ENCODE results near the gene ARHGAP26. TPM values are rescaled to one million over a fixed set of nuclear protein-coding genes. Genes with fewer than 3 reads are reported as not detected.

The ARHGAP26 gene
- total and polyA plus RNA-seq, 2 donors (not counting 3 experiments of a cell fraction or from before 2014, with no cell fraction given): 3.1 to 16.2 TPM

DNA sequence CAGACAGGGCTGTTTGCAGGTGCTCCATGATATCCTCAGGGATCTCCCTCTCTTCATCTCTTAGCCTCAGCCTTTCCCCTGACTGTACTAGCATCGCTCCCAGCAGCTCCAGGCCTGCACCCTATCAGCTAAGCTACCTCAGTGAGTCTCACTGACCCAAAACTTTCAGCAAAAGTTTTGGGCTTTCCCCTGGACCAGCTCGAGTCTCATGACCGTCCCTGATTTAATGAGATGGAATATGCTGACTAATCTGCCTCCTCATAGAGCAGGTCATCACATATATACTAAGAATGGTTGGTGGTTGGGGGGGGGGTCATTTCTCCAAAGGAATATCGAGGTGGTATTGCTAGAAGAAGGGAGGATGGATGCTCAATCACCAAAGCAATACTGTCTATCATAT lies 481.8 kb downstream of the ARHGAP26 start:
- POLR2A ChIA-PET: no interaction called here
- H3K9ac ChIP-seq (replicated peaks; ENCODE audit: extremely low read depth, insufficient read depth, low read length): no peak overlapping the region
- no peaks in the 10 kb centered on the region for H4K20me1 ChIP-seq (replicated peaks; ENCODE audit: control insufficient read depth, extremely low read depth, insufficient read depth, low read length)
- H3K27ac ChIP-seq (ENCODE audit: insufficient read depth, low read depth, low read length): no peak overlapping the region
- BruUV-seq (replicated peaks): no TSS peak
- no peaks in the 10 kb centered on the region for H3K9me3 ChIP-seq (replicated peaks; ENCODE audit: control insufficient read depth, insufficient read depth, low read length)
- dilution Hi-C loops (cut with MboI; ENCODE audit: extremely low pct_ligation_motif_present, low sequenced_read_pairs) (no loop called here), intact Hi-C loops (cut with micrococcal nuclease) (no loop called here)
- H3K79me2 ChIP-seq (ENCODE audit: control insufficient read depth, insufficient read depth, low read length): no peaks in the 10 kb centered on the region
- H3K27me3 ChIP-seq (ENCODE audit: control insufficient read depth in 2 of 2, insufficient read depth in 2 of 2, low read length in 2 of 2): no peaks in the 10 kb centered on the region
- no peaks in the 10 kb centered on the region for H3K4me1 ChIP-seq (ENCODE audit: control insufficient read depth, extremely low read depth, insufficient read depth, low read length)
- H3K4me2 ChIP-seq (ENCODE audit: insufficient read depth, low read length): no peak overlapping the region
- CTCF ChIA-PET: no interaction called here
- H3K9me1 ChIP-seq (replicated peaks; ENCODE audit: control insufficient read depth, extremely low read depth, insufficient read depth, low read length): no peaks in the 10 kb centered on the region
- TF ChIP-seq, protein P1, sequence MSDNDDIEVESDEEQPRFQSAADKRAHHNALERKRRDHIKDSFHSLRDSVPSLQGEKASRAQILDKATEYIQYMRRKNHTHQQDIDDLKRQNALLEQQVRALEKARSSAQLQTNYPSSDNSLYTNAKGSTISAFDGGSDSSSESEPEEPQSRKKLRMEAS (IDR thresholded peaks at IDR 0.05; ENCODE audit: insufficient read depth, insufficient read length): no peak
- TF ChIP-seq EZH2 (IDR thresholded peaks at IDR 0.05; ENCODE audit: borderline replicate concordance, low read depth, low read length, severe bottlenecking) (no peak), GATA2 (IDR thresholded peaks at IDR 0.05; ENCODE audit: insufficient read depth, insufficient read length, low read depth, low read length) (no peak), FOS (IDR thresholded peaks at IDR 0.05; ENCODE audit: borderline replicate concordance, insufficient read depth, low read length) (no peak), CTCF (IDR thresholded peaks at IDR 0.05; ENCODE audit: extremely low read depth in 1 of 2, insufficient read depth in 1 of 2, low read depth in 1 of 2, low read length in 2 of 2) (no peak), MYC (IDR thresholded peaks at IDR 0.05; ENCODE audit: low read depth, low read length) (no peak)
- no peak for FAIRE-seq
- H3K4me3 ChIP-seq (replicated peaks in 1 of 3; ENCODE audit: insufficient read depth in 1 of 3, low read depth in 1 of 3, low read length in 3 of 3): no peak overlapping the region
- H3K36me3 ChIP-seq (ENCODE audit: control insufficient read depth in 2 of 2, extremely low read depth in 1 of 2, insufficient read depth in 2 of 2, low read length in 2 of 2): no peaks in the 10 kb centered on the region
- no peak overlapping the region for H2AFZ ChIP-seq (ENCODE audit: low read depth, low read length)
- DNase-seq (ENCODE audit: low read depth, low spot score): no peak

DNA sequence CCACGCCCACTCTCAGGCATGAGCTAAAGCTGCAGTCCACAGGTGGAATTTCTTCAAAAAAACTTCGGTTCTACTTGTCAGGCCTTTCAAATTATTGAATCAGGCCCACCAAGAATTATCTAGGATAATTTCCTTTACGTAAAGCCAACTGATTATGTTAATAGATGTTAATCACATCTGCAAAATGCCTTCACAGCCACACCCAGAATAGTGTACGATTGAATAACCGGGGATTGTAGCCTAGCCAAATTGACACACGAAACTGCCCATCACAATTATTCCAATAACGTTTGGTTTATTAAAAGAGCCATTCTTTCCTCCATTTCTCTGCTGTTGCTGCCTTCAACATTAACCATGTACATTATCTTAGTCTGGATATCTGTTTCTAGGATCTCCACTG lies 484.6 kb downstream of the ARHGAP26 start:
- TF ChIP-seq, protein P1 (IDR thresholded peaks at IDR 0.05; ENCODE audit: insufficient read depth, insufficient read length): no peak
- no peak for TF ChIP-seq EZH2 (IDR thresholded peaks at IDR 0.05; ENCODE audit: borderline replicate concordance, low read depth, low read length, severe bottlenecking)
- no peak overlapping the region for H3K27ac ChIP-seq (ENCODE audit: insufficient read depth, low read depth, low read length)
- dilution Hi-C loops (cut with MboI; ENCODE audit: extremely low pct_ligation_motif_present, low sequenced_read_pairs): no loop called here
- CTCF ChIA-PET: no interaction called here
- no peaks in the 10 kb centered on the region for H4K20me1 ChIP-seq (replicated peaks; ENCODE audit: control insufficient read depth, extremely low read depth, insufficient read depth, low read length)
- H3K4me2 ChIP-seq (ENCODE audit: insufficient read depth, low read length): no peak overlapping the region
- H3K9me3 ChIP-seq (replicated peaks; ENCODE audit: control insufficient read depth, insufficient read depth, low read length): no peaks in the 10 kb centered on the region
- no peak overlapping the region for H2AFZ ChIP-seq (ENCODE audit: low read depth, low read length)
- no peak overlapping the region for H3K9ac ChIP-seq (replicated peaks; ENCODE audit: extremely low read depth, insufficient read depth, low read length)
- no peaks in the 10 kb centered on the region for H3K36me3 ChIP-seq (ENCODE audit: control insufficient read depth in 2 of 2, extremely low read depth in 1 of 2, insufficient read depth in 2 of 2, low read length in 2 of 2)
- intact Hi-C loops (cut with micrococcal nuclease): no loop called here
- no peak for DNase-seq (ENCODE audit: low read depth, low spot score)
- no peaks in the 10 kb centered on the region for H3K4me1 ChIP-seq (ENCODE audit: control insufficient read depth, extremely low read depth, insufficient read depth, low read length)
- no peaks in the 10 kb centered on the region for H3K79me2 ChIP-seq (ENCODE audit: control insufficient read depth, insufficient read depth, low read length)
- H3K4me3 ChIP-seq (replicated peaks in 1 of 3; ENCODE audit: insufficient read depth in 1 of 3, low read depth in 1 of 3, low read length in 3 of 3): no peak overlapping the region
- BruUV-seq (replicated peaks): no TSS peak
- H3K9me1 ChIP-seq (replicated peaks; ENCODE audit: control insufficient read depth, extremely low read depth, insufficient read depth, low read length): no peaks in the 10 kb centered on the region
- no peaks in the 10 kb centered on the region for H3K27me3 ChIP-seq (ENCODE audit: control insufficient read depth in 2 of 2, insufficient read depth in 2 of 2, low read length in 2 of 2)
- no peak for FAIRE-seq
- POLR2A ChIA-PET: no interaction called here
